Measurements from ENCODE around the gene TACO1.

- TF ChIP-seq, protein P1, sequence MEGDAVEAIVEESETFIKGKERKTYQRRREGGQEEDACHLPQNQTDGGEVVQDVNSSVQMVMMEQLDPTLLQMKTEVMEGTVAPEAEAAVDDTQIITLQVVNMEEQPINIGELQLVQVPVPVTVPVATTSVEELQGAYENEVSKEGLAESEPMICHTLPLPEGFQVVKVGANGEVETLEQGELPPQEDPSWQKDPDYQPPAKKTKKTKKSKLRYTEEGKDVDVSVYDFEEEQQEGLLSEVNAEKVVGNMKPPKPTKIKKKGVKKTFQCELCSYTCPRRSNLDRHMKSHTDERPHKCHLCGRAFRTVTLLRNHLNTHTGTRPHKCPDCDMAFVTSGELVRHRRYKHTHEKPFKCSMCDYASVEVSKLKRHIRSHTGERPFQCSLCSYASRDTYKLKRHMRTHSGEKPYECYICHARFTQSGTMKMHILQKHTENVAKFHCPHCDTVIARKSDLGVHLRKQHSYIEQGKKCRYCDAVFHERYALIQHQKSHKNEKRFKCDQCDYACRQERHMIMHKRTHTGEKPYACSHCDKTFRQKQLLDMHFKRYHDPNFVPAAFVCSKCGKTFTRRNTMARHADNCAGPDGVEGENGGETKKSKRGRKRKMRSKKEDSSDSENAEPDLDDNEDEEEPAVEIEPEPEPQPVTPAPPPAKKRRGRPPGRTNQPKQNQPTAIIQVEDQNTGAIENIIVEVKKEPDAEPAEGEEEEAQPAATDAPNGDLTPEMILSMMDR (IDR thresholded peaks at IDR 0.05 in 4 of 5, conservative IDR thresholded peaks at IDR 0.05 in 1 of 5): no peak
- no peak for TF ChIP-seq POLR2A (IDR thresholded peaks at IDR 0.05)
These were observed 51.4 kb downstream of the TACO1 start for GRCh38 chr17:63652106-63652505.
